Measurements from ENCODE around the gene ZNF680.
"Not testable (repeated sequence)": the region's sequence is repeated elsewhere in the genome, so short reads cannot be mapped to it uniquely, and the experiment has no call there.

DNA sequence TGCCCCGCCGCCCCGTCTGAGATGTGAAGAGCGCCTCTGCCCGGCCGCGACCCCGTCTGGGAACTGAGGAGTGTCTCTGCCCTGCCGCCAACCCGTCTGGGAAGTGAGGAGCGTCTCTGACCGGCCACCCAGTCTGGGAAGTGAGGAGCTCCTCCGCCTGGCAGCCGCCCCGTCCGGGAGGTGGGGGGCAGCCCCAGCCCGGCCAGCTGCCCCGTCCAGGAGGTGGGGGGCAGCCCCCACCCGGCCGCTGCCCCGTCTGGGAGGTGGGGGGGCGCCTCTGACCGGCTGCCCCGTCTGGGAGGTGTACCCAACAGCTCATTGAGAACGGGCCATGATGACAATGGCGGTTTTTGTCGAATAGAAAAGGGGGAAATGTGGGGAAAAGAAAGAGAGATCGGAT is 8.7 kb downstream of the ZNF680 start:
- TF ChIP-seq, protein P1, sequence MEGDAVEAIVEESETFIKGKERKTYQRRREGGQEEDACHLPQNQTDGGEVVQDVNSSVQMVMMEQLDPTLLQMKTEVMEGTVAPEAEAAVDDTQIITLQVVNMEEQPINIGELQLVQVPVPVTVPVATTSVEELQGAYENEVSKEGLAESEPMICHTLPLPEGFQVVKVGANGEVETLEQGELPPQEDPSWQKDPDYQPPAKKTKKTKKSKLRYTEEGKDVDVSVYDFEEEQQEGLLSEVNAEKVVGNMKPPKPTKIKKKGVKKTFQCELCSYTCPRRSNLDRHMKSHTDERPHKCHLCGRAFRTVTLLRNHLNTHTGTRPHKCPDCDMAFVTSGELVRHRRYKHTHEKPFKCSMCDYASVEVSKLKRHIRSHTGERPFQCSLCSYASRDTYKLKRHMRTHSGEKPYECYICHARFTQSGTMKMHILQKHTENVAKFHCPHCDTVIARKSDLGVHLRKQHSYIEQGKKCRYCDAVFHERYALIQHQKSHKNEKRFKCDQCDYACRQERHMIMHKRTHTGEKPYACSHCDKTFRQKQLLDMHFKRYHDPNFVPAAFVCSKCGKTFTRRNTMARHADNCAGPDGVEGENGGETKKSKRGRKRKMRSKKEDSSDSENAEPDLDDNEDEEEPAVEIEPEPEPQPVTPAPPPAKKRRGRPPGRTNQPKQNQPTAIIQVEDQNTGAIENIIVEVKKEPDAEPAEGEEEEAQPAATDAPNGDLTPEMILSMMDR (IDR thresholded peaks at IDR 0.05), result not testable (repeated sequence)
- TF ChIP-seq EZH2, EZH2phosphoT487 (IDR thresholded peaks at IDR 0.05): not testable (repeated sequence)

Data from neural progenitor cell (in vitro differentiated cells).